Neural cell (in vitro differentiated cells): ENCODE measurements around the gene ADK.

Source experiments
- TF ChIP-seq, protein P1 (sequence below): fragments of 450-650 bp; IDR thresholded peaks from 2 replicates; pipeline ENCODE4 v1.5.1; 2014; ENCODE audit warnings: antibody characterized with exemption, mild to moderate bottlenecking, moderate library complexity; ENCODE audit not compliant: poor library complexity, severe bottlenecking
- TF ChIP-seq, protein P2 (sequence below): IDR thresholded peaks from 2 replicates; pipeline ENCODE4 v1.6.1; 2012; ENCODE audit warnings: borderline replicate concordance

DNA sequence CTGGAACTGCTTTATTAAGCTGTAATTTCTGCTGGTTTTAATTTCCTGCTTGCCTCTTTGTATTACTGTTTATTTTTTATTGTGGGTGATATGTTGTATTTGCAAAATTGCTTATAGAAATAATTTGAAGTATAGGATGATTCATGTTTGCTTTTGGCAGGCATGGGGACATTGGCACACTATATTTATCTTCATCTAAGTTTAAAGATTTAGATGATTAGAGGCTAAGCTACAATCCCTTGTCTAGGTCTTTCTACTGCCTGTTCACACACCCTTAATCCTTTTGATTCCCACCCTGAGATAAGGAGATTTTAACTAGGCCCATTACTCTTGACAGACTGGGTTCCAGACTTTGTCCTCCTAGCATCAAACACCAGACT, 492.6 kb downstream of the ADK start:
- TF ChIP-seq, protein P1, sequence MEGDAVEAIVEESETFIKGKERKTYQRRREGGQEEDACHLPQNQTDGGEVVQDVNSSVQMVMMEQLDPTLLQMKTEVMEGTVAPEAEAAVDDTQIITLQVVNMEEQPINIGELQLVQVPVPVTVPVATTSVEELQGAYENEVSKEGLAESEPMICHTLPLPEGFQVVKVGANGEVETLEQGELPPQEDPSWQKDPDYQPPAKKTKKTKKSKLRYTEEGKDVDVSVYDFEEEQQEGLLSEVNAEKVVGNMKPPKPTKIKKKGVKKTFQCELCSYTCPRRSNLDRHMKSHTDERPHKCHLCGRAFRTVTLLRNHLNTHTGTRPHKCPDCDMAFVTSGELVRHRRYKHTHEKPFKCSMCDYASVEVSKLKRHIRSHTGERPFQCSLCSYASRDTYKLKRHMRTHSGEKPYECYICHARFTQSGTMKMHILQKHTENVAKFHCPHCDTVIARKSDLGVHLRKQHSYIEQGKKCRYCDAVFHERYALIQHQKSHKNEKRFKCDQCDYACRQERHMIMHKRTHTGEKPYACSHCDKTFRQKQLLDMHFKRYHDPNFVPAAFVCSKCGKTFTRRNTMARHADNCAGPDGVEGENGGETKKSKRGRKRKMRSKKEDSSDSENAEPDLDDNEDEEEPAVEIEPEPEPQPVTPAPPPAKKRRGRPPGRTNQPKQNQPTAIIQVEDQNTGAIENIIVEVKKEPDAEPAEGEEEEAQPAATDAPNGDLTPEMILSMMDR, result no peak
- TF ChIP-seq, protein P2, sequence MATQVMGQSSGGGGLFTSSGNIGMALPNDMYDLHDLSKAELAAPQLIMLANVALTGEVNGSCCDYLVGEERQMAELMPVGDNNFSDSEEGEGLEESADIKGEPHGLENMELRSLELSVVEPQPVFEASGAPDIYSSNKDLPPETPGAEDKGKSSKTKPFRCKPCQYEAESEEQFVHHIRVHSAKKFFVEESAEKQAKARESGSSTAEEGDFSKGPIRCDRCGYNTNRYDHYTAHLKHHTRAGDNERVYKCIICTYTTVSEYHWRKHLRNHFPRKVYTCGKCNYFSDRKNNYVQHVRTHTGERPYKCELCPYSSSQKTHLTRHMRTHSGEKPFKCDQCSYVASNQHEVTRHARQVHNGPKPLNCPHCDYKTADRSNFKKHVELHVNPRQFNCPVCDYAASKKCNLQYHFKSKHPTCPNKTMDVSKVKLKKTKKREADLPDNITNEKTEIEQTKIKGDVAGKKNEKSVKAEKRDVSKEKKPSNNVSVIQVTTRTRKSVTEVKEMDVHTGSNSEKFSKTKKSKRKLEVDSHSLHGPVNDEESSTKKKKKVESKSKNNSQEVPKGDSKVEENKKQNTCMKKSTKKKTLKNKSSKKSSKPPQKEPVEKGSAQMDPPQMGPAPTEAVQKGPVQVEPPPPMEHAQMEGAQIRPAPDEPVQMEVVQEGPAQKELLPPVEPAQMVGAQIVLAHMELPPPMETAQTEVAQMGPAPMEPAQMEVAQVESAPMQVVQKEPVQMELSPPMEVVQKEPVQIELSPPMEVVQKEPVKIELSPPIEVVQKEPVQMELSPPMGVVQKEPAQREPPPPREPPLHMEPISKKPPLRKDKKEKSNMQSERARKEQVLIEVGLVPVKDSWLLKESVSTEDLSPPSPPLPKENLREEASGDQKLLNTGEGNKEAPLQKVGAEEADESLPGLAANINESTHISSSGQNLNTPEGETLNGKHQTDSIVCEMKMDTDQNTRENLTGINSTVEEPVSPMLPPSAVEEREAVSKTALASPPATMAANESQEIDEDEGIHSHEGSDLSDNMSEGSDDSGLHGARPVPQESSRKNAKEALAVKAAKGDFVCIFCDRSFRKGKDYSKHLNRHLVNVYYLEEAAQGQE, result no peak
